GM12878 (cell line): ENCODE results near the gene NME7.

Experiments used
- POLR2A ChIP-seq: IDR thresholded peaks from 2 replicates; pipeline ENCODE4 v1.6.1; 2011; ENCODE audit warnings: low read depth, mild to moderate bottlenecking, low read length
- RCOR1 ChIP-seq: conservative IDR thresholded peaks from 2 replicates; pipeline ENCODE4 v1.6.1; 2012; ENCODE audit warnings: low read depth, low read length, improper control_type of control experiment
- ZSCAN29 ChIP-seq: fragments of 450-650 bp; IDR thresholded peaks from 2 replicates; pipeline ENCODE4 v1.6.1; 2017; ENCODE audit warnings: mild to moderate bottlenecking, moderate library complexity

DNA sequence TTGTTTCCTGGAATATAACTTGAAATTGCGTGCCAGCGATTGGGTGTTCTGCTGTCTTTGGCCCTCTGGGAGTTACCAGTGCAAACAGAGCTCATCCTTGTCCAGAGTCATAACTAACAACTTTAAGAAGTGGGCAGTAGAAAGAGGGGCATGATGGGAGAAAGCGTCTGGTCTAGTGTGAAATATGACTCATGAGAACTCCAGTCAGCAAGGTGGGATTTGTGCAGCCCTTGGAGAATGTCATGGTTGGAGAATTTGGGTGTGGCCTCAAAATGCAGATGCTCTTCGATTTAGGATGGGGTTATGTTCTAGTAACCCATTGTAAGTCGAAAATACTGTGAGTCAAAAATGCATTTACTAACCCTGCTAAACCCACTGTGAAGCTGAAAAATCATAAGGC is 248.2 kb downstream of the NME7 start:
- TF ChIP-seq ZSCAN29: no peak
- no peak for TF ChIP-seq RCOR1
- TF ChIP-seq POLR2A: no peak
